Measurements from ENCODE around the gene AFF1.

Gene AFF1

DNA sequence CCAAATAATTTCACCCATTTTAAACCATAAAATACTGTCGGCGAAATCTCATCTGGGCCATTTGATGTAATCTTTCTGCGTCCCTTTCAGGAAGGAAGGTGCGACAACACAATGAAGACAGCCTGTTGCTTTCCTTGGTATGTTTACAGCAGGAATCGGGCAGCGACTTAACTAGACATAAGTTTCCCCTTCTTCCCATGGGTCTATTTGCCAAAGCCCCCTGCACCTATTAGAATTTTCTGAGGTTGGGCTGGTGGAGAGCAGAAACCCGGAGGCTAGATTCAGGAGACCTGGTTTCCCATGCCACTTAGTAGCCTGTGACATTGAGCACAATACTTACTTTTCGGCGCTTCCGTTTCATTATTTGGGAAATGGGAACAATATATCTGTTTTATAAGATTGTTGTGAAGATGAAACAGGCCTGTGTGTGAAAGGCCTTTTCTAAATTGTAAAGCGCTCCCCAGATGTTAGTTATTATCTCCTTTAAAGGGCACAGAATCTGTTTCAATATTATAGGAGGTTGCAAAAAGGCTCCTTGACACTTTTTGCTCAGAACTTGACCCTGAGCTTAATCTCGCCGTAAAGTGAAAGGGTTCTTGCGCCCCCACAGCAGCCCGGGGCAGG is 552 bp upstream of the AFF1 start:
- Histone ChIP-seq H4K12ac (ENCODE audit: low read depth, low read length) (peak overlapping the region; percentile 57), H3K4me1 (ENCODE audit: control insufficient read depth in 1 of 2, insufficient read depth in 2 of 2, low read length in 2 of 2) (peaks cover 0 to 2% of the 10 kb centered on the region in 2 experiments), H3K4ac (ENCODE audit: low read depth, low read length) (no peak overlapping the region), H3K79me2 (ENCODE audit: control insufficient read depth, insufficient read depth, low read length, poor library complexity) (peaks cover 8% of the 10 kb centered on the region), H2AK5ac (ENCODE audit: low read length) (no peak overlapping the region), H3K18ac (ENCODE audit: low read length) (no peak overlapping the region), H3K36me3 (ENCODE audit: control insufficient read depth in 1 of 2, insufficient read depth in 2 of 2, low read length in 2 of 2) (no peaks in the 10 kb centered on the region), H4K91ac (ENCODE audit: low read depth, low read length) (peak overlapping the region; percentile 60), H3K9ac (ENCODE audit: low read length) (peak overlapping the region; percentile 72), H3K79me1 (ENCODE audit: low read length) (peaks cover 13% of the 10 kb centered on the region), H2BK5ac (ENCODE audit: low read depth, low read length, poor library complexity) (no peak overlapping the region), H3K14ac (ENCODE audit: low read length) (peak overlapping the region; percentile 43), H2BK120ac (ENCODE audit: insufficient read depth, low read length, poor library complexity) (peak overlapping the region; percentile 37), H4K8ac (ENCODE audit: low read depth, low read length) (peak overlapping the region; percentile 83), H3K4me3 (ENCODE audit: low read depth, low read length) (peak overlapping the region; percentile 90), H2AFZ (ENCODE audit: insufficient read depth, low read length, poor library complexity) (peak overlapping the region; percentile 81), H3K23ac (ENCODE audit: low read length) (no peak overlapping the region), H3K27me3 (ENCODE audit: insufficient read depth, low read length) (no peaks in the 10 kb centered on the region), H3K27ac (ENCODE audit: low read depth, low read length) (peak overlapping the region; percentile 38), H3K4me2 (ENCODE audit: low read length) (peak overlapping the region; percentile 75), H2BK12ac (ENCODE audit: low read length) (peak overlapping the region; percentile 30), H3K9me3 (ENCODE audit: insufficient read depth, low read depth, low read length) (peaks cover 2% of the 10 kb centered on the region)
- DNase-seq, result peak in 1 of 2 donors; percentile 30
- no CpG with 5 or more reads among the region's 15 CpGs for WGBS (ENCODE audit: extremely low coverage, insufficient coverage, insufficient read length)

DNA sequence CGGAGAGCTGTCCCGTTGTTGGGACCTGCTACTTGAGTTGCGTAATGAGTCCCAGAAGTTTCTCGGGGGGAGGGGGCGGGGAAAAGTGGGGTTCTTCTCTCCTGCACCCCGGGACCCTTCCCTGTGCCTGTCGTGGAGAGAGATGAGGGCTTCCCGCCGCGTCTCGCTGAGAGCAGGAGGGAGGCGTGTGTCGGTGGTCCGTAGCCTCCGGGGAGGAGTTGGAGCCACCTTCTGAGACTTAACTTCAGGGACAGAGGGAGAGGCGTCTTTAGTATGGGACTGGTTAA is 698 bp downstream of the AFF1 start:
- H4K12ac ChIP-seq (ENCODE audit: low read depth, low read length), result peak overlapping the region; percentile 79
- no peak overlapping the region for H2BK120ac ChIP-seq (ENCODE audit: insufficient read depth, low read length, poor library complexity)
- peak overlapping the region; percentile 87 for H3K4me2 ChIP-seq (ENCODE audit: low read length)
- H3K4me1 ChIP-seq (ENCODE audit: control insufficient read depth in 1 of 2, insufficient read depth in 2 of 2, low read length in 2 of 2), result peaks cover 0 to 2% of the 10 kb centered on the region in 2 experiments
- H3K79me1 ChIP-seq (ENCODE audit: low read length), result peaks cover 13% of the 10 kb centered on the region
- no peaks in the 10 kb centered on the region for H3K27me3 ChIP-seq (ENCODE audit: insufficient read depth, low read length)
- no CpG with 5 or more reads among the region's 16 CpGs for WGBS (ENCODE audit: extremely low coverage, insufficient coverage, insufficient read length)
- no peak overlapping the region for H2AK5ac ChIP-seq (ENCODE audit: low read length)
- peak overlapping the region; percentile 83 for H3K27ac ChIP-seq (ENCODE audit: low read depth, low read length)
- H3K18ac ChIP-seq (ENCODE audit: low read length), result peak overlapping the region; percentile 95
- peak overlapping the region; percentile 57 for H3K9ac ChIP-seq (ENCODE audit: low read length)
- no peak for DNase-seq
- peaks cover 2% of the 10 kb centered on the region for H3K9me3 ChIP-seq (ENCODE audit: insufficient read depth, low read depth, low read length)
- H4K8ac ChIP-seq (ENCODE audit: low read depth, low read length), result peak overlapping the region; percentile 85
- H3K23ac ChIP-seq (ENCODE audit: low read length), result no peak overlapping the region
- peak overlapping the region; percentile 75 for H4K91ac ChIP-seq (ENCODE audit: low read depth, low read length)
- peak overlapping the region; percentile 96 for H2AFZ ChIP-seq (ENCODE audit: insufficient read depth, low read length, poor library complexity)
- no peak overlapping the region for H2BK12ac ChIP-seq (ENCODE audit: low read length)
- H3K36me3 ChIP-seq (ENCODE audit: control insufficient read depth in 1 of 2, insufficient read depth in 2 of 2, low read length in 2 of 2), result no peaks in the 10 kb centered on the region
- peak overlapping the region; percentile 94 for H3K14ac ChIP-seq (ENCODE audit: low read length)
- peak overlapping the region; percentile 76 for H2BK5ac ChIP-seq (ENCODE audit: low read depth, low read length, poor library complexity)
- H3K4me3 ChIP-seq (ENCODE audit: low read depth, low read length), result peak overlapping the region; percentile 90
- H3K4ac ChIP-seq (ENCODE audit: low read depth, low read length), result no peak overlapping the region
- H3K79me2 ChIP-seq (ENCODE audit: control insufficient read depth, insufficient read depth, low read length, poor library complexity), result peaks cover 8% of the 10 kb centered on the region

DNA sequence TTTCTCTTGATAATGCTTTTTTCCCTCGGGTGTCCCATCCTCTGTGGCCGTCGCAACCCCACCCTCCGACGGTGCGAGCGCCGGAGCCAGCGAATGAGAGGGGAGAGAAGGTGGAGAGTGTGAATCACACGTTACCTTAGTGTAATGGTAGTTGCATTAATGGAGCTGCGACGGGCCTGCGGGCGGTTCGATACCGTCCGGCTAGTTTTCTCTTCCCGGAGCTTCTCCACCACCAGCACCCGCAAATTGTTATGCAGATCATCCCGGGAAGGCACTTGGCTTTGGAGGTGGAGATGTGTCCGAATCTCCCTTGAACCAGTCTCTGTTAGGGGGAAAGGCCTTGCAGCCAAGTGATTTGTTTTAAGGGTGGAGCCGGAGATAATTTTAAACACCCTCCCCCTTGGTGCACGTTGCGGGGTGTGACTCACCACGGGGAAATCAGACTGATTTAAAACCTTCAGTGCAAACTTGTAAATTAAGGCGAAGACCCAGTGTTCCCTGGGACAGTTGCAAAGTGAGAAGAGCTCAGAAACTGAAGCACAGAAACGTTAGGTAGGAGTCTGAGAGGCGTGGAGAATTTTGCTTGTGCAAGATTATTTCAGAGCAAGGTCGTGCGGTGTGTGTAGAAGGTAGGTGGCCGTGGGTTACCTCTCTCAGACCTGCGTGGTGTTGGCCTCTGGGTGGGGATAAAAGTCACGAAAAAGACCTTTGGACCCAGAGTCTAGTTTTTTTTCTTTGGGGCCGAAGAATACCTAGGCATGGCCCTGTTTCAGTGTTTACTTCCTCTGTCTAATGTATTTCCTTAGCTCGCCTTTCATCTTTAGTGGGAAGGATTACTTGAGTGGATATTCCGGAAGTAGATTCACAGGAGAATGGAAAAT is 1.3 kb downstream of the AFF1 start:
- Histone ChIP-seq H3K9ac (ENCODE audit: low read length) (no peak overlapping the region), H2BK5ac (ENCODE audit: low read depth, low read length, poor library complexity) (no peak overlapping the region), H3K79me2 (ENCODE audit: control insufficient read depth, insufficient read depth, low read length, poor library complexity) (peaks cover 8% of the 10 kb centered on the region), H2AFZ (ENCODE audit: insufficient read depth, low read length, poor library complexity) (peak overlapping the region; percentile 96), H3K18ac (ENCODE audit: low read length) (no peak overlapping the region), H3K14ac (ENCODE audit: low read length) (no peak overlapping the region), H3K4me1 (ENCODE audit: control insufficient read depth in 1 of 2, insufficient read depth in 2 of 2, low read length in 2 of 2) (peaks cover 0 to 2% of the 10 kb centered on the region in 2 experiments), H3K27ac (ENCODE audit: low read depth, low read length) (peak overlapping the region; percentile 56), H4K12ac (ENCODE audit: low read depth, low read length) (no peak overlapping the region), H3K9me3 (ENCODE audit: insufficient read depth, low read depth, low read length) (peaks cover 2% of the 10 kb centered on the region), H3K4ac (ENCODE audit: low read depth, low read length) (no peak overlapping the region), H3K23ac (ENCODE audit: low read length) (no peak overlapping the region), H2BK120ac (ENCODE audit: insufficient read depth, low read length, poor library complexity) (no peak overlapping the region), H4K91ac (ENCODE audit: low read depth, low read length) (peak overlapping the region; percentile 75), H3K79me1 (ENCODE audit: low read length) (peaks cover 13% of the 10 kb centered on the region), H4K8ac (ENCODE audit: low read depth, low read length) (peak overlapping the region; percentile 67), H3K36me3 (ENCODE audit: control insufficient read depth in 1 of 2, insufficient read depth in 2 of 2, low read length in 2 of 2) (no peaks in the 10 kb centered on the region), H3K4me2 (ENCODE audit: low read length) (peak overlapping the region; percentile 87), H3K4me3 (ENCODE audit: low read depth, low read length) (peak overlapping the region; percentile 90), H3K27me3 (ENCODE audit: insufficient read depth, low read length) (no peaks in the 10 kb centered on the region), H2AK5ac (ENCODE audit: low read length) (no peak overlapping the region), H2BK12ac (ENCODE audit: low read length) (no peak overlapping the region)
- peak; percentile 88 to 91 for DNase-seq
- no CpG with 5 or more reads among the region's 36 CpGs for WGBS (ENCODE audit: extremely low coverage, insufficient coverage, insufficient read length)

DNA sequence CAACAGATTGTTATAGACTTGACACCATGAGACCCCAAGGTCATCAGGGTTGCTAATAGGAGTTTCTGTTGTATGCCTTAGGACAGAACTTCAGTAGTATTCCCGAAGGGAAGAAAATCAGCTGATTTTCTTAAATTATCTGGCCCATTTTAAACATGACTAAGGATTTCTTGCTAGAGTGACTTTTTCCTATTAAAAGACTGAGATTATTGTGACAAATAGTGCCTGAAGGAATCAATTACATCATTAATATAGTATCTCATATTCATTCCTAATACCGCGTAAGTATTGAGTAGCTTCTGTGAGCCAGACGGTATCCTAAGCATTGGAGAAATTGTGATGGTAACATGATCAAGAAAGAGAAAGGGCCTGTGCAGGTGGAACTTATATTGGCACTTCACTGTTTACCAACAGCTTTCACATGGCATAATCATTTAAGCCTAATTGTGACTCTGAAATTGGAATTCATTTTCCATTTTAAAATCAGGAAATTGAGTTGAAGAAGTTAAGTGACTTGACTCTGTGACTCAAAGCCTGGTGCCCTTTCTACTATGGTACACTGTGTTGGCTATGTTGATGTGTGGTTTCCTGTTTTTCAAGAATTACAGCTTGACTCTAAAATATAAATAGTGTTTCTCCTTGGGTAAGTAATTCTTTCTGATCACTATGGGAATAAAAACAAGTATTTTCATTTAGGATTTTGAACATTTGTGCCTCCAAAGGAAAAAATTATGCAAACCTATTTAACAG is 4.1 kb downstream of the AFF1 start:
- no peak overlapping the region for H3K4me3 ChIP-seq (ENCODE audit: low read depth, low read length)
- H3K4me1 ChIP-seq (ENCODE audit: control insufficient read depth in 1 of 2, insufficient read depth in 2 of 2, low read length in 2 of 2), result peaks cover 2% of the 10 kb centered on the region in 2 experiments
- no peak overlapping the region for H3K18ac ChIP-seq (ENCODE audit: low read length)
- peaks cover 2% of the 10 kb centered on the region for H3K9me3 ChIP-seq (ENCODE audit: insufficient read depth, low read depth, low read length)
- H3K4me2 ChIP-seq (ENCODE audit: low read length), result no peak overlapping the region
- H2BK5ac ChIP-seq (ENCODE audit: low read depth, low read length, poor library complexity), result no peak overlapping the region
- H4K91ac ChIP-seq (ENCODE audit: low read depth, low read length), result no peak overlapping the region
- no peak overlapping the region for H2BK120ac ChIP-seq (ENCODE audit: insufficient read depth, low read length, poor library complexity)
- no peak overlapping the region for H3K9ac ChIP-seq (ENCODE audit: low read length)
- H3K27ac ChIP-seq (ENCODE audit: low read depth, low read length), result no peak overlapping the region
- peaks cover 13% of the 10 kb centered on the region for H3K79me1 ChIP-seq (ENCODE audit: low read length)
- H3K23ac ChIP-seq (ENCODE audit: low read length), result no peak overlapping the region
- H2AK5ac ChIP-seq (ENCODE audit: low read length), result no peak overlapping the region
- H3K4ac ChIP-seq (ENCODE audit: low read depth, low read length), result no peak overlapping the region
- no peaks in the 10 kb centered on the region for H3K27me3 ChIP-seq (ENCODE audit: insufficient read depth, low read length)
- H4K8ac ChIP-seq (ENCODE audit: low read depth, low read length), result no peak overlapping the region
- no CpG with 5 or more reads among the region's 4 CpGs for WGBS (ENCODE audit: extremely low coverage, insufficient coverage, insufficient read length)
- H2BK12ac ChIP-seq (ENCODE audit: low read length), result no peak overlapping the region
- peak in 1 of 2 donors; percentile 59 for DNase-seq
- H2AFZ ChIP-seq (ENCODE audit: insufficient read depth, low read length, poor library complexity), result no peak overlapping the region
- no peak overlapping the region for H4K12ac ChIP-seq (ENCODE audit: low read depth, low read length)
- peaks cover 8% of the 10 kb centered on the region for H3K79me2 ChIP-seq (ENCODE audit: control insufficient read depth, insufficient read depth, low read length, poor library complexity)
- no peak overlapping the region for H3K14ac ChIP-seq (ENCODE audit: low read length)
- no peaks in the 10 kb centered on the region for H3K36me3 ChIP-seq (ENCODE audit: control insufficient read depth in 1 of 2, insufficient read depth in 2 of 2, low read length in 2 of 2)

Data from trophoblast cell (in vitro differentiated cells and primary cell).